Type B pancreatic cell (in vitro differentiated cells): ENCODE measurements around the gene SMG6. TPM values are rescaled to one million over a fixed set of nuclear protein-coding genes. Genes with fewer than 3 reads are reported as not detected.

Experiments
- DNase-seq: peaks from one replicate; pipeline ENCODE4 v3.0.0; 2021; ENCODE audit warnings: mixed read lengths; ENCODE audit not compliant: unreplicated experiment; ENCODE audit errors: extremely low spot score
- H3K27ac Mint-ChIP-seq: 2 replicates; pipeline ENCODE4 v1.8.0; 2021; ENCODE audit warnings: mild to moderate bottlenecking, mixed read lengths
- H3K27me3 Mint-ChIP-seq: 2 replicates; pipeline ENCODE4 v1.8.0; 2021; ENCODE audit warnings: mixed read lengths
- H3K36me3 Mint-ChIP-seq: 2 replicates; pipeline ENCODE4 v1.8.0; 2021; ENCODE audit warnings: mixed read lengths
- H3K4me1 Mint-ChIP-seq: one replicate; pipeline ENCODE4 v1.8.0; 2021; ENCODE audit warnings: mixed read lengths; ENCODE audit not compliant: unreplicated experiment
- H3K4me3 Mint-ChIP-seq: 2 replicates; pipeline ENCODE4 v1.8.0; 2021; ENCODE audit warnings: mild to moderate bottlenecking, mixed read lengths
- H3K9me3 Mint-ChIP-seq: 2 replicates; pipeline ENCODE4 v1.8.0; 2021; ENCODE audit warnings: mixed read lengths
- total RNA-seq: library from RNA; stranded (reverse); gene quantifications from 2 replicates; pipeline ENCODE4 v1.2.1, GENCODE V29; 2021; ENCODE audit warnings: low replicate concordance
- TF ChIP-seq, protein P1 (sequence below): fragments of 200-600 bp; sonication (generic); conservative IDR thresholded peaks from 2 replicates; pipeline ENCODE4 v1.5.0; 2021; ENCODE audit warnings: antibody characterized with exemption, mild to moderate bottlenecking

The SMG6 gene
- total RNA-seq, 1 donor from 2014 or later, result 39.0 TPM

DNA sequence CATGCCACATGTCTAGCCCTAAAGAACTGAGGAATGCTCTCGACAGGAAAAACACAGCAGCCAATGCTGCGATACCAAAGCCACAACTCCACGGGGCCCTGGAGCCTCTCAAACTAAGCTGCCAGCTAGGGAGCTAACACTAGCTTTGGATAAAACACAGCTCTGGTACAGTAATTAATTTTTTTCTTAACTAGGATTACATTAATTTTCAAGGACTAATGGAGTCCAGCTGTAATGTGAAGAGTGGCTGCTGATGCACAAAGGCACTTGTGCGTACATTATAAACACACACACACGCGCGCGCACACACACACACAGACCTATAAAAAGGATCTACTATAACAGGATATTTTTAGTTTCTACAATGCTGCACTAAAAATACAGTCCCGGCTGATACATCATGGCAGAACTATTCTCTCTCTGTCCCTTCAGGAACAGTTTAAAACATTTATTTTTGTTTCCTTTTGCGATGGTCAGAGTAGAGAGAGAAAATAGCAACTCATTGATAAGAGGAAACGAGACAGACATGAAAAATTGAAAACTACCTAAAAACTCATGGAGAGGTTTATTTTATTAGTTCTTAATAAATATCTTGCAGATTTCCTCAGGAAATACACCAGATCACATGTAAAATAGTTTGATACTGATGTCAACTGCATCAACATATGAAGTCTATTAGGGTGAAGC, 88.5 kb downstream of the SMG6 start:
- TF ChIP-seq, protein P1, sequence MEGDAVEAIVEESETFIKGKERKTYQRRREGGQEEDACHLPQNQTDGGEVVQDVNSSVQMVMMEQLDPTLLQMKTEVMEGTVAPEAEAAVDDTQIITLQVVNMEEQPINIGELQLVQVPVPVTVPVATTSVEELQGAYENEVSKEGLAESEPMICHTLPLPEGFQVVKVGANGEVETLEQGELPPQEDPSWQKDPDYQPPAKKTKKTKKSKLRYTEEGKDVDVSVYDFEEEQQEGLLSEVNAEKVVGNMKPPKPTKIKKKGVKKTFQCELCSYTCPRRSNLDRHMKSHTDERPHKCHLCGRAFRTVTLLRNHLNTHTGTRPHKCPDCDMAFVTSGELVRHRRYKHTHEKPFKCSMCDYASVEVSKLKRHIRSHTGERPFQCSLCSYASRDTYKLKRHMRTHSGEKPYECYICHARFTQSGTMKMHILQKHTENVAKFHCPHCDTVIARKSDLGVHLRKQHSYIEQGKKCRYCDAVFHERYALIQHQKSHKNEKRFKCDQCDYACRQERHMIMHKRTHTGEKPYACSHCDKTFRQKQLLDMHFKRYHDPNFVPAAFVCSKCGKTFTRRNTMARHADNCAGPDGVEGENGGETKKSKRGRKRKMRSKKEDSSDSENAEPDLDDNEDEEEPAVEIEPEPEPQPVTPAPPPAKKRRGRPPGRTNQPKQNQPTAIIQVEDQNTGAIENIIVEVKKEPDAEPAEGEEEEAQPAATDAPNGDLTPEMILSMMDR, result no peak
- Mint-ChIP-seq H3K27me3 (no peaks in the 10 kb centered on the region), H3K4me3 (peak overlapping the region; percentile 77), H3K4me1 (peaks cover 58% of the 10 kb centered on the region), H3K9me3 (no peaks in the 10 kb centered on the region), H3K36me3 (peaks cover 17% of the 10 kb centered on the region), H3K27ac (peak overlapping the region; percentile 55)
- DNase-seq, result no peak

DNA sequence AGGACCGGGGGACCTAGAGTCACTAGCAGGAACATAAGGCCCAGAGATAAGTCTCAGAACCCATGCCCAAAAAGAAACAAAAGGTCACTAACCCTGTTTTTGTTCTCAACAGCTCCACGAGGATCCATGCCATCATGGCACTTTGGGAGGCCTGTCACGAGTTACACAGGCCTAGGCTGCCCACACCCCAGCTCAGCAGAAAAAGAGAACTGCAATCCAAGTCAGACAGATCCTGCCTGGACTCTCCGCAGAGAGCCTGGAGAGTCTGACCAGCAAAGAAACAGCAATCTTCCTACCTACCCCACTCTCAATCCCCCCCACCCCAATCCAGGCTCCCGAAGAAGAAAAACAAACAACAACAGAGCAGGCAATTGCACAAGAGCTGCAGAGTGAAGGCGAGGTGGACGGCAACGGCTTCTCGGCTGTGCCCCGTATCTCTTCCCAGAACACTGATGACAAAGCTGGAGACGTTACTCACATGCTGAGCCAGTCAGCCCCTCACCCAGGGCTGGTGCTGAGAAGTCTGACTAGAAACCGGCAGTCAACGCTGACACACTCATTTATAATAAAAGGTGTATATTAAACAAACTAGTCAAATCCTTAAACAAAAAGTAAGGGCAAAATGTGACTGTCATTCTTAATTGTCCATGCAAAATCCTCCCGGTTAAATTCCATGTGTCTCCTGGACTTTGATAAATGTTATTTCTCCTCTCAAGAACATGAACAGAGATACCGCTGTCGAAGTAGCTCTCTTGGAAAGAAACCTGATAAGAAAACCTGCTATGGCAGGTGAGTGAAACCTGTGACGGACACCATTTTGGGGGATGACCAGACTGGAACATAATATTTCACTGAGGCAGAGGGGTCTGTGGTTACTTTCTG, 89.3 kb downstream of the SMG6 start:
- peaks cover 58% of the 10 kb centered on the region for H3K4me1 Mint-ChIP-seq
- no peaks in the 10 kb centered on the region for H3K27me3 Mint-ChIP-seq
- DNase-seq, result no peak
- peaks cover 17% of the 10 kb centered on the region for H3K36me3 Mint-ChIP-seq
- peak overlapping the region; percentile 55 for H3K27ac Mint-ChIP-seq
- TF ChIP-seq, protein P1, result no peak
- H3K9me3 Mint-ChIP-seq, result no peaks in the 10 kb centered on the region
- peak overlapping the region; percentile 77 for H3K4me3 Mint-ChIP-seq

DNA sequence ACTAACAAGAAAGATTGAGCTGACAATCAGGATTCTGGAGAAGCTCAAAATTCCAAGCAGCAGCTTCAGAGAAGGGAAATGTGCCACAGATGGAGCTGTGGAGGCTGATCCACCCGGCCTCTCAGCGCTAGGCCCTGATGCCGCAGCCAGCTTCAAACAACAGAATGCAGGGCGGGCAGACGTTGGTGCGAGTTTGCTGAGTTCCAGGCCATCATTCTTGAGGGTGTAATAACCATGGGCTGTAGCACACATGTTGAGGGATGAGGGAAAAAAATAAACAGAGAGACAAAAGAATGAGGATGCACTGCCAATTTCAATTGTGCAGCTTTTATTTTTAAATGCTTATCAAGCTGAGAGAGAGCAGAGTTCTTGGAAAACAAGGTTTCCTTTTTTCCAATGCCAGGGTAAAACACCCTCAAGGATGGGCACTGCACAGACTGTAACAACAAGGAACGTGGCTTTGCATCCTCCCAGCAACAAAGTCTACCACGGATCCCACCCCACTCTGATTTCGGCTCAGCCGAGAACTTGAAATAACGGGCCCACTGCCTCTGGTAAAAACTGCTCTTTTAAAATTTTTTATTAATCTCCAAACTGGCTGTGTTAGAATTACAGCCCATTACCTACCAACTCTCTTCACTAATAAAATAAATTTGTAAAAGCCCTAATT, 90.2 kb downstream of the SMG6 start:
- Mint-ChIP-seq H3K36me3 (peaks cover 18% of the 10 kb centered on the region), H3K27me3 (no peaks in the 10 kb centered on the region), H3K9me3 (no peaks in the 10 kb centered on the region), H3K4me3 (peak overlapping the region; percentile 77), H3K27ac (peak overlapping the region; percentile 55), H3K4me1 (peaks cover 60% of the 10 kb centered on the region)
- TF ChIP-seq, protein P1, result no peak
- no peak for DNase-seq

DNA sequence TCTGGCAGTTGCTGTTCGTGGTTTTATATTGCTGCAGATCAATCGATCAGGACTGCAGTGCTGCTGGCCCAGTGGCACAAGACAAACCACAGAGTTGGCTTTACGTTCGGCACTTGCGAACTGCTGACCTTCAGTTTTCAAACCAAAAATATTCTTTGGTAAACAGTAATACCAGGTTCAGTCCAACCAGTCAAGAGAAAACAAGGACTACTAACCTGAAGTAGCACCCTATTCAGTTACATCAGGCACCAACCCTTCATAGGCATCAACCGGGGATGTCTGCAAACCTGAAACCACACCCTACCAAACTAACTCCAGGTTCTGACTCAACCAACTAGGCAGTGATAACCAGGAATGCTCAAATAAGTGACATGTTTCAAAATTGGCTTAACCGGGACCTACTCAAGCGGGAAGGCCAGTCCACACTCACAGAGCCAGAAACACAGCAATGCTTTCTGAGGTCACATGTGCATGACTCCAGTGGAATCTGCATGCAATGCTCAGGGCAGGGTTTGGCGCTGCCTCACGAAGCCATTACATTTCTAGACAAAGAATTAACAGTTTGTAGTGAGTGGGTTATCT, 91.1 kb downstream of the SMG6 start:
- Mint-ChIP-seq H3K27me3 (no peaks in the 10 kb centered on the region), H3K27ac (peak overlapping the region; percentile 1), H3K9me3 (no peaks in the 10 kb centered on the region), H3K4me1 (peaks cover 63% of the 10 kb centered on the region), H3K4me3 (no peak overlapping the region), H3K36me3 (peaks cover 21% of the 10 kb centered on the region)
- DNase-seq, result no peak
- TF ChIP-seq, protein P1, result no peak

DNA sequence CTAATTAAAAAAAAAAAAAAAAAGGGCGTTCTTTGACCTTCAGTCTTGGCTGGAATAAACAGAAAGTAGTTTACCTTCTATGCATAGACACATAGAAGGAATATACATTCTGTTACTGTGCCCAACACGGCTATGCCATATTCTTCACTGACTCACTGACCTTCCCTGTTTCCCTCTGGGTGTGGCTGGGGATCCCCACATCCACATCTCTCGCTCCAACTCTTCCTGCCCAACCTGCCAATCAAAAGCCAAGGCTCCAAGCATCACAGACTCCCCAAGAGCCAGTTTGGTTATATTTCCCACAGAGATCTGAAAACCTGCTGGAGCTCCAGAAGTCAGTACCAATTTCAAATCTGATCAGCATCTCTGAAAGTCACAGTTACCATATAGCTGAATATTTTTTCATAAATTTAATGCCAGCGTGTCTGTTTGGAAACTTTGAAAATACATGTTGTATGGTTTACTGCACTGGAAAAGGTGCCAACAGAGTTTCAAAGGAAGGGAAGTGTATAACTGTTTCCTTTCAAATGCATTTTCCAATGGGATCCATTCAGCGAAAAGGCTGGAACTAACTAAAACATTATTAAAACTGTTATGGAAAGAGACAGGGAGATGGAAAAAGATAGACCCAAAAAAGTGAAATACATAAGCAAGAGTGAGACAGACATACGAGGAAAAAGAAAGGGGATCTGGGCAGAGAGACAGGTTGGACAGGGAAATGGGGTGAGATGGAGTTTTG, 91.8 kb downstream of the SMG6 start:
- Mint-ChIP-seq H3K27me3 (no peaks in the 10 kb centered on the region), H3K36me3 (peaks cover 21% of the 10 kb centered on the region), H3K4me1 (peaks cover 62% of the 10 kb centered on the region), H3K27ac (peak overlapping the region; percentile 1), H3K9me3 (no peaks in the 10 kb centered on the region), H3K4me3 (no peak overlapping the region)
- TF ChIP-seq, protein P1, result no peak
- DNase-seq, result no peak
